ENCODE data around the gene NRAP.

Gene NRAP

DNA sequence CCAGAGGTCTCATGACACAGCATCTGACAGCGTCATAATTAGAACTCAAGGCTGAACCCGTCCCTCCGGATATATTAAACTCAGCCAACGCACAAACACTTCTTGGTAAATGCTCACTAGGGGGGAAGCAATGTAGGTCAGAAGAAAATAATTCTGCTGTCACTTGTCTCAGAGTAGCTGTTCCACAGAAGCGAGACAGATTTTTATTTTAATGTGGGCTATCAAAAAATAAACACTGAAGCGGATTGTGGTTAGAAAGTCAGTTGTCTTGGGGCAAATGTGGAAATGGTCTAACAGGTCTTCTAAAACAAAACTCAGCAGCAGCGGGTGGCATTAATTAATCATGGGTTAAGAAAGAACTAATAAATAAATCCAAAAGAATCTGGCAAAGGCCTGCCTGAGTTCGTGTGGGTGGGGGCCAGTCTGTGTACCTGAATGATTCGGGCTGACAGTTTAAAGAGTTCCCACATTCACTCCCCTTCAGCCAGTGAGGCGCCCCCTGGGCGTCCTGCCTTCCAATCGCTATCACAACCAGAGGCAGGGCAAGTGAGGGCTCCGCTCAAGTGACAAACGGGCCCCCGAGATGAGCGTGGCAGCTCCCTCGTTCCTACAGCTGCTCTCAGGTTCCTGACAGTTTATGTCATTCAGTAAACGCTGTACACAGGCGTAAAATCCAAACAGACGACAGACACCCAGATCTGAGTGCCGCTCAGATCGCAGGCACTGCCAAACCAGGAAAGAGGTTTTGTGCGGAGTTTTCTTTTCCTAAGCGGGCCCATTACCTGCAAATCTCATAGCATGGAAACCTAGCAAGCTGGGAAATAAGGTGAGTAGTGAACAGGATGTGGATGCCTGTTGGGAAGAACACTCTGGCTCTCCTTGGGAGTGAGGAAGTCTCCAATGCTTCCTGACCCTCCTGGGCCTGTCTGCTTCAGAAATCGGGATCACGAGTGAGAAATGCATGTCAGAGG is 52.9 kb downstream of the NRAP start:
- peaks cover 8 to 16% of the 10 kb centered on the region in 2 donors for H3K27me3 ChIP-seq (ENCODE audit: control insufficient read depth in 1 of 2, insufficient read depth in 2 of 2, low read length in 2 of 2)
- H3K9me3 ChIP-seq (ENCODE audit: control insufficient read depth in 1 of 2, low read length in 2 of 2), result no peaks in the 10 kb centered on the region
- H3K36me3 ChIP-seq (ENCODE audit: control insufficient read depth in 1 of 2, insufficient read depth in 2 of 2, low read length in 2 of 2), result no peaks in the 10 kb centered on the region
- H3K27ac ChIP-seq (ENCODE audit: low read depth, low read length), result no peak overlapping the region
- H3K4me1 ChIP-seq (ENCODE audit: control insufficient read depth in 1 of 2, insufficient read depth in 2 of 2, low read length in 2 of 2), result no peaks in the 10 kb centered on the region
- no peak overlapping the region for H3K4me3 ChIP-seq (ENCODE audit: low read depth in 1 of 2, low read length in 2 of 2)
- H3K9ac ChIP-seq (ENCODE audit: low read depth in 1 of 2, low read length in 2 of 2), result no peak overlapping the region

DNA sequence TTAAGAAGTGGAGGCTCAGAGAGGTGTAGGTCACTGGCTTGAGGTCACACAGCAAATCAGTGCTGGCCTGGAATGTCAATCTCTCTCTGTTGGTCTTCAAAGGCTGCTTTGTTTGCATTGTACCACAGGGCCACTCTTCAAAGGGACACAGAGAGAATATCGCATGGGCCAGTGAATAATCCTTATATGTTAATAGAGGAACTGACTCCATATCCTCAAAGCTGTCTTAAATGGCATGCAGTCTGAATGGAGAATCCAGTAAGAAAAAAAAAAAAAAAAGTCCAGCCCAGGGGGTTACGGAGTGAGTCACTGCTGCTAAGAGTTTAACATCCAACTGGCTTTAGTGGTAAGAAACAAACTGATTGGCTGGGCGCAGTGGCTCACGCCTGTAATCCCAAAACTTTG is 54.1 kb downstream of the NRAP start:
- no peak overlapping the region for H3K27ac ChIP-seq (ENCODE audit: low read depth, low read length)
- H3K36me3 ChIP-seq (ENCODE audit: control insufficient read depth in 1 of 2, insufficient read depth in 2 of 2, low read length in 2 of 2), result no peaks in the 10 kb centered on the region
- no peak overlapping the region for H3K4me3 ChIP-seq (ENCODE audit: low read depth in 1 of 2, low read length in 2 of 2)
- no peaks in the 10 kb centered on the region for H3K9me3 ChIP-seq (ENCODE audit: control insufficient read depth in 1 of 2, low read length in 2 of 2)
- H3K9ac ChIP-seq (ENCODE audit: low read depth in 1 of 2, low read length in 2 of 2), result no peak overlapping the region
- peaks cover 6 to 16% of the 10 kb centered on the region in 2 donors for H3K27me3 ChIP-seq (ENCODE audit: control insufficient read depth in 1 of 2, insufficient read depth in 2 of 2, low read length in 2 of 2)
- no peaks in the 10 kb centered on the region for H3K4me1 ChIP-seq (ENCODE audit: control insufficient read depth in 1 of 2, insufficient read depth in 2 of 2, low read length in 2 of 2)

DNA sequence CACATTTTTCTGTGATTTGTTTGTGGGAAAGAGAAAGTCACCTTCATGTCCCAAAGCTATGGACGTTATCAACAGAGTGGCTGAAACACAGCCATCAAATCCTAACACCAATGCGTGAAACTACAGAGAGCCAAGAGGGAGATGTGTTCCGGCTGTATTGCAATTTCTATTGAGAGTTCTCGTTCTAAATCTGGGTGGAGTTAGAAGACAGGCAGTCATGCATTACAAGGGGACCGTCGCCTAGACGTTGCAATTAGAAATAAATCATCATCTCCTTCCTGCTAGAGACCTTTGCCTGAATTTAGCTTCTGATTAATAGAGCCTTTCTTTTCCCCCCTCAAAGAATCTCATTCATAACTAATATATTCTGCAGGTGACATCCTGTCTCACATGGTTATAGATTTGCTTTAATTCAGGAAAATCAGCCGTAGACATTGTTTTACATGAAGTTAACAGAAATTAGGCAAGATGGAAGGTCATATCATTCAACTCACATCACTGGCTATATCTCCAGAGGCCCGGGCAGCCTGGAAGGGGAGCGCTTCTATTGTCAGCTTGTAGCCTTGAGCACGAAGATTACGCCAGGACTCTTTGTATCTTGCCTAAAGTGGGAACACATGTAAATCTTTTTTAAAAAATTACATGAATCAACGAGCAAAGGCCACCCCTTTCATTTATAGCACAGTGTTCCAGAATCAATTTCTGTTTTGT is 58.4 kb downstream of the NRAP start:
- peaks cover 0 to 8% of the 10 kb centered on the region in 2 donors for H3K27me3 ChIP-seq (ENCODE audit: control insufficient read depth in 1 of 2, insufficient read depth in 2 of 2, low read length in 2 of 2)
- H3K36me3 ChIP-seq (ENCODE audit: control insufficient read depth in 1 of 2, insufficient read depth in 2 of 2, low read length in 2 of 2), result no peaks in the 10 kb centered on the region
- no peaks in the 10 kb centered on the region for H3K4me1 ChIP-seq (ENCODE audit: control insufficient read depth in 1 of 2, insufficient read depth in 2 of 2, low read length in 2 of 2)
- no peak overlapping the region for H3K4me3 ChIP-seq (ENCODE audit: low read depth in 1 of 2, low read length in 2 of 2)
- H3K27ac ChIP-seq (ENCODE audit: low read depth, low read length), result no peak overlapping the region
- H3K9me3 ChIP-seq (ENCODE audit: control insufficient read depth in 1 of 2, low read length in 2 of 2), result no peaks in the 10 kb centered on the region
- H3K9ac ChIP-seq (ENCODE audit: low read depth in 1 of 2, low read length in 2 of 2), result no peak overlapping the region

DNA sequence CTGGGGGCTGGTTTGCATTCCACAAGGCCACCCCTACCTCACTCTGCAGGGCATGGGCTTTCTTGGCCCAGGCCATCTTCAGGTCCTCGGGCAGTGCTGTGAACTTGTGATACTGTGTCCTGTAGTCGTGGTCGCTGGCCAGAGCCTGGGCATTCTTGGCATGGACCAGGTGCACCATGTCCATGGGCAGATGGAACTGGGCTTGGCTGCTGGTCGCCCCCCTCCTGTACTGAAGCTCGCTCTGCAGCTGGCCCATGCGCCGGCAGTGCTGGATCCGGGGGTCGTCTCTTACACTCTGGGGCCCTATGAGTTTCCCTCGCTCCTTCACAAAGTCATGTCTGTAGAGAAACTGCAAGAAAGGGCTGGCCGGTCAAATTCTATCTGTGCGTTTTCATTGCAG is 59.3 kb downstream of the NRAP start:
- Histone ChIP-seq H3K4me3 (ENCODE audit: low read depth in 1 of 2, low read length in 2 of 2) (no peak overlapping the region), H3K27ac (ENCODE audit: low read depth, low read length) (no peak overlapping the region), H3K27me3 (ENCODE audit: control insufficient read depth in 1 of 2, insufficient read depth in 2 of 2, low read length in 2 of 2) (peaks cover 0 to 8% of the 10 kb centered on the region in 2 donors), H3K36me3 (ENCODE audit: control insufficient read depth in 1 of 2, insufficient read depth in 2 of 2, low read length in 2 of 2) (no peaks in the 10 kb centered on the region), H3K9ac (ENCODE audit: low read depth in 1 of 2, low read length in 2 of 2) (no peak overlapping the region), H3K9me3 (ENCODE audit: control insufficient read depth in 1 of 2, low read length in 2 of 2) (no peaks in the 10 kb centered on the region), H3K4me1 (ENCODE audit: control insufficient read depth in 1 of 2, insufficient read depth in 2 of 2, low read length in 2 of 2) (no peaks in the 10 kb centered on the region)

DNA sequence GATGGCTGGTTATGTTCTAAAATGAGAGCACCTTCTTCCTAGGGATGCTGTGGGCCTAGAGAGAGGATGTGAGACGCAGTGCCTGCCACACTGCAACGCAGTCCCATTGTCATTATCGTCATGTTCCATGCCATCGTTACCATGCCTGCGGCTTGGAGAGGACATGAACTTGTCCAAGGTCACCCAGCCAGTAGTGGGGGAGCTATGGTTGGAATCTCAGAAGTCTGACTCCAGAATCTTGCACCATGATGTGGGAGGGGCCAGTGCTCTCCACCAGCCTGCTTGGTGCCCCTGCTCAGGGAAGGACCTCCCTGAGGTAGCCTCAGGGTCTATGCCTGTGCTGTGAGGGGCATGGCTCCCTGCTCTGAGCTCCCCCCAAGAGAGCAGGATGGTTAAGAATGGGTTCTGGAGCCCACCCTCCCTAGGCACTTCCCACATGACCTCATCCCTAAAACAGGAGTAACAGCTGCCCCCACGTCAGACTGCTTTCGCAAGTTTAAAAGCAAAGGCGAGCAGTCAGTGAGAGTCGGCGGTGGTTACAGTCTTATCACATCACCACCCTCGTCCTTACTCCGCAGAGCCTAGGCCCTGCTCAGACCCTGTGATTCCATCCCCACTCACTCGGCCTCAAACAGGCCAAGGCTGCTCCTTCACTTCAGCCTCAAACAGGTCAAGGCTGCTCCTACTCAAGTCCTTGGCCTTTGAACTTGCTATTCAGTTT is 60.6 kb downstream of the NRAP start:
- no peaks in the 10 kb centered on the region for H3K4me1 ChIP-seq (ENCODE audit: control insufficient read depth in 1 of 2, insufficient read depth in 2 of 2, low read length in 2 of 2)
- no peaks in the 10 kb centered on the region for H3K36me3 ChIP-seq (ENCODE audit: control insufficient read depth in 1 of 2, insufficient read depth in 2 of 2, low read length in 2 of 2)
- no peak overlapping the region for H3K4me3 ChIP-seq (ENCODE audit: low read depth in 1 of 2, low read length in 2 of 2)
- peaks cover 0 to 5% of the 10 kb centered on the region in 2 donors for H3K27me3 ChIP-seq (ENCODE audit: control insufficient read depth in 1 of 2, insufficient read depth in 2 of 2, low read length in 2 of 2)
- H3K9ac ChIP-seq (ENCODE audit: low read depth in 1 of 2, low read length in 2 of 2), result no peak overlapping the region
- H3K9me3 ChIP-seq (ENCODE audit: control insufficient read depth in 1 of 2, low read length in 2 of 2), result no peaks in the 10 kb centered on the region
- no peak overlapping the region for H3K27ac ChIP-seq (ENCODE audit: low read depth, low read length)

DNA sequence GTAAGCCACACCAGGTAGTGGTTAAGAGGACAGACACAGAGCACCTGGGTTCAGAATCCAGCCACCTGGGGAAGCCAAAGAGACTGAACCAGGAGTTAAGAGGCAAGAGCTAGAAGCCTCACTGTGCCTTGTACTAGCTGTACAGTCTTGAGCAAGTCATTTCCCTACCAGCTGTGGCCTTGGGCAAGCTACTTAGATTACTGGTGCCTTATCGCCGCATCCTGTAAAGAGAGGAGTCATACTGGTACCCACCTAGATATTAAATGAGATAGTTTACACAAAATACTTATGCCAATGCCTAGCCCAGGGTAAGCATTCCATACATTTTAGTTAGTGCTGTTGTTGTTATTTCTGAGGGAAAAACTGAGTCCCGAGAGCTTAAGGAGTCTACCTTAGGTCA is 63.3 kb downstream of the NRAP start:
- no peaks in the 10 kb centered on the region for H3K27me3 ChIP-seq (ENCODE audit: control insufficient read depth in 1 of 2, insufficient read depth in 2 of 2, low read length in 2 of 2)
- H3K36me3 ChIP-seq (ENCODE audit: control insufficient read depth in 1 of 2, insufficient read depth in 2 of 2, low read length in 2 of 2), result no peaks in the 10 kb centered on the region

DNA sequence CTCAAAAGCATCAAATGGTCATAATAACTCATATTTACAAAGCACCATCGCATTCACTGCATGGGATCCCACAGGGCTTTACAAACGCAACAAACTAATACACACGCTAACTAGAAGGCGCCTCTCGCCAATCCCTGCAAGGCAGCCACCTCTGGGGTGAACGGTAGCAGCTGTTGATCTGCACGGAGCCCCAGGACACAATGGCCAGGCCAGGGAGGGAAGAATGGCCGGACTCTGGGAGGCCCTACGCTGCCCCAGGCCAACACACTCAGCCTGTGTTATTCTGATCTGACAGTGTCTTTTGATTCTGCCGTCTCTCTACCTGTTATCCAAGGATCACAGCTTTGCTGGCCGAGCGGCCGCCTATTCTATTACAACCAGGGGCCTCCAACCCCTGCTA is 69.2 kb downstream of the NRAP start:
- Histone ChIP-seq H3K27me3 (ENCODE audit: control insufficient read depth in 1 of 2, insufficient read depth in 2 of 2, low read length in 2 of 2) (no peaks in the 10 kb centered on the region), H3K27ac (ENCODE audit: low read depth, low read length) (no peak overlapping the region), H3K4me1 (ENCODE audit: control insufficient read depth in 1 of 2, insufficient read depth in 2 of 2, low read length in 2 of 2) (no peaks in the 10 kb centered on the region), H3K36me3 (ENCODE audit: control insufficient read depth in 1 of 2, insufficient read depth in 2 of 2, low read length in 2 of 2) (no peaks in the 10 kb centered on the region), H3K9me3 (ENCODE audit: control insufficient read depth in 1 of 2, low read length in 2 of 2) (no peaks in the 10 kb centered on the region), H3K9ac (ENCODE audit: low read depth in 1 of 2, low read length in 2 of 2) (no peak overlapping the region), H3K4me3 (ENCODE audit: low read depth in 1 of 2, low read length in 2 of 2) (no peak overlapping the region)

More for the DNA sequence above, 63.3 kb downstream of the NRAP start:
- no peak overlapping the region for H3K4me3 ChIP-seq (ENCODE audit: low read depth in 1 of 2, low read length in 2 of 2)
- no peaks in the 10 kb centered on the region for H3K4me1 ChIP-seq (ENCODE audit: control insufficient read depth in 1 of 2, insufficient read depth in 2 of 2, low read length in 2 of 2)
- H3K9ac ChIP-seq (ENCODE audit: low read depth in 1 of 2, low read length in 2 of 2), result no peak overlapping the region
- no peak overlapping the region for H3K27ac ChIP-seq (ENCODE audit: low read depth, low read length)
- H3K9me3 ChIP-seq (ENCODE audit: control insufficient read depth in 1 of 2, low read length in 2 of 2), result no peaks in the 10 kb centered on the region

DNA sequence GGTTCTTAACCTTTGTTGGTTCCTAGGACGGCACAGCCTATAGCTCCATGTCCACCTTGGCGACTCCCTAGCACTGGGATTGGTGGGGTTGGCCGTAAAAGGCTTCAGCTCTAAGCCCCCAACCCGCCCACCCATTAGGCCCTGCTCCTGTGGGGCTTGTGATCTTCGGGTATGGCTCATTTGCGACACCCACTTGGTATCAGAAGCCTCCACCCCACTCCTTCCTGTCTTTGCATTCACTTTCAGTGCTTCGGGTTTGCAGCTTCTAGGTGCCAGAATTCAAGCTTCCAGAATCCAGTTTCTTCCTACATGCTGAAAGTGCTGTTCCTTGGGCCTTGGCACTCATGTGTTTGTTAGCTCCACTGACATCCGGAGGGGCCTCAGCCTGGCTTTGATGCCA is 71.5 kb downstream of the NRAP start:
- no peak overlapping the region for H3K4me3 ChIP-seq (ENCODE audit: low read depth in 1 of 2, low read length in 2 of 2)
- H3K9ac ChIP-seq (ENCODE audit: low read depth in 1 of 2, low read length in 2 of 2), result no peak overlapping the region
- H3K27me3 ChIP-seq (ENCODE audit: control insufficient read depth in 1 of 2, insufficient read depth in 2 of 2, low read length in 2 of 2), result no peaks in the 10 kb centered on the region
- no peaks in the 10 kb centered on the region for H3K9me3 ChIP-seq (ENCODE audit: control insufficient read depth in 1 of 2, low read length in 2 of 2)
- H3K4me1 ChIP-seq (ENCODE audit: control insufficient read depth in 1 of 2, insufficient read depth in 2 of 2, low read length in 2 of 2), result no peaks in the 10 kb centered on the region
- H3K36me3 ChIP-seq (ENCODE audit: control insufficient read depth in 1 of 2, insufficient read depth in 2 of 2, low read length in 2 of 2), result no peaks in the 10 kb centered on the region
- no peak overlapping the region for H3K27ac ChIP-seq (ENCODE audit: low read depth, low read length)

DNA sequence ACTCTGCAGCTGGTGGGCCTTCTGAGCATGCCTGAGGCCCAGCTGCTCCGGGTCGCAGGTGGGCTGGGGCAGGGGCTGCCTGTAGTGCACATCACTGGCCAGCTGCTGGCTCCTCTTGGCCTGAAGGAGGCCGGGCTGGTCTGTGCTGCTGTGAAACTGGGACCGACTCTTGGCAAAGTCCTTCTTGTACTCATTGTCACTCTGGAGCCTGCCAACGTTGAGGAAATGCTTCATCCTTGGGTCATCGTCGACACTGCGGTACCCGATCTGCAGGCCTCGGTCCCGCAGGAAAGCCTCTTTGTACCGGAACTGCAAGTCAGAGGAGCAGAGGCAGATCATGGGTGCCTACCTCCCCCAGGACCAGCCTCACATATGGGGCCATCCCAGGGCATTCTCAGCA is 73.3 kb downstream of the NRAP start:
- Histone ChIP-seq H3K27ac (ENCODE audit: low read depth, low read length) (no peak overlapping the region), H3K4me3 (ENCODE audit: low read depth in 1 of 2, low read length in 2 of 2) (no peak overlapping the region), H3K9ac (ENCODE audit: low read depth in 1 of 2, low read length in 2 of 2) (no peak overlapping the region)

More for the DNA sequence above, 73.3 kb downstream of the NRAP start:
- Histone ChIP-seq H3K27me3 (ENCODE audit: control insufficient read depth in 1 of 2, insufficient read depth in 2 of 2, low read length in 2 of 2) (no peaks in the 10 kb centered on the region), H3K9me3 (ENCODE audit: control insufficient read depth in 1 of 2, low read length in 2 of 2) (no peaks in the 10 kb centered on the region), H3K36me3 (ENCODE audit: control insufficient read depth in 1 of 2, insufficient read depth in 2 of 2, low read length in 2 of 2) (no peaks in the 10 kb centered on the region), H3K4me1 (ENCODE audit: control insufficient read depth in 1 of 2, insufficient read depth in 2 of 2, low read length in 2 of 2) (no peaks in the 10 kb centered on the region)
